ENCODE results near the gene ZNF286A. TPM values are rescaled to one million over a fixed set of nuclear protein-coding genes. Genes with fewer than 3 reads are reported as not detected.
A peak's percentile ranks its signal among the peaks of the same experiment; 100 is the strongest.
"Not testable (repeated sequence)": the region's sequence is repeated elsewhere in the genome, so short reads cannot be mapped to it uniquely, and the experiment has no call there.

The ZNF286A gene
- total RNA-seq, 1 donor from 2014 or later = 13.3 TPM

DNA sequence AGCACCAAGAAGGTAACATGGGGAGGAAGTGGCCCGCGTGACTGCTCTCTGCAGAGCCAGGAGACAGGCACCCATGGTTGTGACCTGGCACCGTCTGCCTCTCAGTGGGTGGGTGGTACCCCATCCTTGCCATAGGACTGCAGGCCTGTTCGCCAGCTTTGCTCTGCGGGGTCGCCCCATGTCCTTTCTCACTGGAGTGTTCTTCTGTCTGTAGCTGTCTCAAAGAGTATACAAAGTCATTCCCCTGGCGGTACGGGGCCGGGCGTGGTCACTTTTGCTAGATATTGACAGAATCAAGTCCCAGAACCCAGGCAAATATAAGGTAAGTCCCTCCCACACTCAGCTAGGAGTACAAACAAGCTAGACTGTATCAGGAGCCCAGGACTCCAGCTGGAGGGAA lies 38.5 kb downstream of the ZNF286A start:
- DNase-seq (ENCODE audit: extremely low spot score in 2 of 2) = peak in 1 of 2 donors; percentile 88
- intact Hi-C loops (cut with DNase I) = no loop called here
- Histone ChIP-seq H3K27me3 (no peaks in the 10 kb centered on the region), H3K4me3 (no peak overlapping the region), H3K27ac (no peak overlapping the region), H3K9me3 (no peaks in the 10 kb centered on the region), H3K4me1 (no peaks in the 10 kb centered on the region), H3K36me3 (no peaks in the 10 kb centered on the region)
- TF ChIP-seq POLR2A (IDR thresholded peaks at IDR 0.05) = no peak
- TF ChIP-seq POLR2AphosphoS5 (IDR thresholded peaks at IDR 0.05; ENCODE audit: insufficient read depth in 1 of 2, low read depth in 1 of 2) = no peak
- no peak for TF ChIP-seq CTCF (IDR thresholded peaks at IDR 0.05)

GRCh38 chr17:15739259-15739658 lies 39.7 kb downstream of the ZNF286A start:
- DNase-seq (ENCODE audit: extremely low spot score in 2 of 2) = peak in 1 of 2 donors; percentile 72
- H3K4me3 ChIP-seq; H3K9me3 ChIP-seq; H3K27ac ChIP-seq; H3K27me3 ChIP-seq; H3K4me1 ChIP-seq; intact Hi-C loops (cut with DNase I); H3K36me3 ChIP-seq: not testable (repeated sequence)

DNA sequence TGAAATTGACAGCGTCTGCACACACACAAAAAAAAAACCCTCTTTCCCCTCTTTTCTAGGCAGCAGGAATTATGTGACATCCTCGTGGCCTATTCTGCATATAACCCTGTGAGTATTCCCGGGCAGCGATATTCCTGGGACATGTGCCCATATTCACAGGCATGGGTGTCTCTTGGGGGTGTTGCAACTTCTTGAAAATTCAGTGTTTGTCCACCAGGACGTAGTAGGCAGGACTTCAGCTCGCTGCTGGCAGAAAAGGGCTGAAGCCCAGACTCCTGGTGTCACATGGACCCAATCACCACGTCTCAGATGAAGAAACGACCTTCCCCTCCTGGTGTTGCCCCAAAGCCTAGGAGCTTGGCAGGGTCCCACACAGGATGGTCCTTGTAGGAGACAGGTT lies 40.5 kb downstream of the ZNF286A start:
- H3K4me1 ChIP-seq; H3K27ac ChIP-seq; H3K36me3 ChIP-seq; H3K4me3 ChIP-seq; H3K27me3 ChIP-seq; H3K9me3 ChIP-seq; intact Hi-C loops (cut with DNase I): not testable (repeated sequence)
- DNase-seq (ENCODE audit: extremely low spot score in 2 of 2) = peak in 1 of 2 donors; percentile 61

DNA sequence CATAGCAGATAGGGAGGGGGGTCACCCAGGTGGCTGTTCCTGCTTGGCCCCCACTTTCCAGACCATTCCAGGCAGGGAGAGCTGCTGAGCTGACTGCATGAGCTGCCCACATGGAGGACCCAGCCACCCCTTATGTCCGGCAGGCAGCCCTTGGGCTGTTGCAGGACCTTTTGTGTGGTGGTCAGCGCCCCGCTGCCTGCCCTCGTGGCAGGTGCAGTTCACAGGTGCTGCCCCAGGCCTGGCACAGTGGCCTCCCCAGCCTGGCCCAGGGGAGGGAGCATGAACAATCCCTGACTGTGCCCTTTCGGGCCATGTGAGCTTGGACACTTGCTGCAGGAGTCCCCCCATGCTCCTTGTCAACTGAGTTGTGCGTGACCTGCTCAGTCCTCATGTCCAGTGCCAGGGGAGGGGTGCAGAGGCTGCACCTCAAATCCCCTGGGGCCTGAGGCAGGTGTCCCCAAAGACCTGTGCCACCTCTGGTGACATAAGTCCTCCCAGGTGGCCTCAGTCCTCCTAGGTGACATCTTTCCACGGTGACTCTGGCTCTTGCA lies 41.1 kb downstream of the ZNF286A start:
- no peaks in the 10 kb centered on the region for H3K27me3 ChIP-seq
- no peaks in the 10 kb centered on the region for H3K4me1 ChIP-seq
- no peak overlapping the region for H3K27ac ChIP-seq
- H3K9me3 ChIP-seq = no peaks in the 10 kb centered on the region
- H3K4me3 ChIP-seq = no peak overlapping the region
- intact Hi-C loops (cut with DNase I) = no loop called here
- H3K36me3 ChIP-seq = no peaks in the 10 kb centered on the region
- DNase-seq (ENCODE audit: extremely low spot score in 2 of 2) = peak in 1 of 2 donors; percentile 94
- TF ChIP-seq CTCF (IDR thresholded peaks at IDR 0.05) (no peak), POLR2AphosphoS5 (IDR thresholded peaks at IDR 0.05; ENCODE audit: insufficient read depth in 1 of 2, low read depth in 1 of 2) (no peak), POLR2A (IDR thresholded peaks at IDR 0.05) (no peak)

- no peaks in the 10 kb centered on the region for H3K9me3 ChIP-seq
- DNase-seq (ENCODE audit: extremely low spot score in 2 of 2) = peak in 1 of 2 donors; percentile 82
- H3K4me3 ChIP-seq = no peak overlapping the region
- intact Hi-C loops (cut with DNase I) = no loop called here
- no peaks in the 10 kb centered on the region for H3K36me3 ChIP-seq
- no peaks in the 10 kb centered on the region for H3K4me1 ChIP-seq
- H3K27me3 ChIP-seq = no peaks in the 10 kb centered on the region
- no peak overlapping the region for H3K27ac ChIP-seq
- TF ChIP-seq CTCF (IDR thresholded peaks at IDR 0.05) (no peak), POLR2AphosphoS5 (IDR thresholded peaks at IDR 0.05; ENCODE audit: insufficient read depth in 1 of 2, low read depth in 1 of 2) (no peak), POLR2A (IDR thresholded peaks at IDR 0.05) (no peak)
Observed at GRCh38 chr17:15741624-15742023, 42.1 kb downstream of the ZNF286A start.

DNA sequence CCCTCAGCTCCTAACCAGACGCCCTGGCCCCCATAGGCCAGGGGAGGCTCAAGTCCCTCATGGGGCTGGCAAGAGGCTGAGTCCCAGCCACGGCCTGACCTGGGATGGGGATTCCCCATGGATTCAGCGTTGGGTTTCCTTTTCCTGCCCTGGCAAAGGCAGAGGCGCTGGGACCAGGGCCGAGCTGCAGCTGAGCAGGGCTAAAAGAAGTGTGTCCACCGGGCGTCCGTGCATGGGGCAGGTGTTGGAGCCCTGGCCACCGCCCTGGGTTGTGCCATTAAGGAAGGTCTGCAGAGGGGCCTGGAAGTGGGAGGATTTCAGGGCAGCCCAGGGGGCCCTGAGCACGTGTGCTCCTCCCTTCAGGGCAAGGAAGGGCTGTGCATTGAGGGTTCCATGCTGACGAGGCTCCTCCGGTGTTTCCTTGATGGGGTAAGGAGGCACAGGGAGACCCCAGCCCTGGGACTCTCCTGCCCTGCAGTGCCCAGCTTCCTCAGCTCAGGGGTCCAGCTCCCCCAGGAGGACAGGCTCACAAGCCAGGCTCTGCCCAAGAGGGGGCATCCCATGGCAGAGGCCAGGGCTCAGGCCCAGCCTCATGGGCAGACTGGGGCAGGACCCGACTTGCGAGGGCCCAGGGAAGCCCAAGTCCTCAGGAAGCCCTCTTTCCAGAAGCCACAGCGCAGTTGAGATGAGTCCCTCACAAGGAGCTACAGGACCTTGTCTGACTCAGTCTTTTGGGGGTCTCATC lies 42.7 kb downstream of the ZNF286A start:
- peak in 1 of 2 donors; percentile 34 for DNase-seq (ENCODE audit: extremely low spot score in 2 of 2)
- Histone ChIP-seq H3K4me3 (no peak overlapping the region), H3K27ac (no peak overlapping the region), H3K36me3 (no peaks in the 10 kb centered on the region), H3K4me1 (no peaks in the 10 kb centered on the region), H3K27me3 (no peaks in the 10 kb centered on the region), H3K9me3 (no peaks in the 10 kb centered on the region)
- no peak for TF ChIP-seq POLR2A (IDR thresholded peaks at IDR 0.05)
- no peak for TF ChIP-seq CTCF (IDR thresholded peaks at IDR 0.05)
- TF ChIP-seq POLR2AphosphoS5 (IDR thresholded peaks at IDR 0.05; ENCODE audit: insufficient read depth in 1 of 2, low read depth in 1 of 2) = no peak
- intact Hi-C loops (cut with DNase I) = no loop called here
